ENCODE data around the gene OR5C1.

- no peak for TF ChIP-seq POLR2A (IDR thresholded peaks at IDR 0.05; ENCODE audit: low read depth, low read length)
- no peak for TF ChIP-seq POLR2AphosphoS5 (IDR thresholded peaks at IDR 0.05; ENCODE audit: low read depth, low read length)
These were observed 11.7 kb upstream of the OR5C1 start for GRCh38 chr9:122777052-122777451.
